Stimulated activated CD8-positive, alpha-beta memory T cell treated with anti-CD3 and anti-CD28 coated beads, Interleukin-12 subunit alpha, Interleukin-12 subunit beta, amount 100 ng/mL, for 24 hours (primary cell): ENCODE measurements around the gene PPIF.

Experiments used
- DNase-seq: peaks from one replicate; pipeline ENCODE4 v3.0.0-alpha.2; 2020; ENCODE audit errors: extremely low read depth

The PPIF gene

DNA sequence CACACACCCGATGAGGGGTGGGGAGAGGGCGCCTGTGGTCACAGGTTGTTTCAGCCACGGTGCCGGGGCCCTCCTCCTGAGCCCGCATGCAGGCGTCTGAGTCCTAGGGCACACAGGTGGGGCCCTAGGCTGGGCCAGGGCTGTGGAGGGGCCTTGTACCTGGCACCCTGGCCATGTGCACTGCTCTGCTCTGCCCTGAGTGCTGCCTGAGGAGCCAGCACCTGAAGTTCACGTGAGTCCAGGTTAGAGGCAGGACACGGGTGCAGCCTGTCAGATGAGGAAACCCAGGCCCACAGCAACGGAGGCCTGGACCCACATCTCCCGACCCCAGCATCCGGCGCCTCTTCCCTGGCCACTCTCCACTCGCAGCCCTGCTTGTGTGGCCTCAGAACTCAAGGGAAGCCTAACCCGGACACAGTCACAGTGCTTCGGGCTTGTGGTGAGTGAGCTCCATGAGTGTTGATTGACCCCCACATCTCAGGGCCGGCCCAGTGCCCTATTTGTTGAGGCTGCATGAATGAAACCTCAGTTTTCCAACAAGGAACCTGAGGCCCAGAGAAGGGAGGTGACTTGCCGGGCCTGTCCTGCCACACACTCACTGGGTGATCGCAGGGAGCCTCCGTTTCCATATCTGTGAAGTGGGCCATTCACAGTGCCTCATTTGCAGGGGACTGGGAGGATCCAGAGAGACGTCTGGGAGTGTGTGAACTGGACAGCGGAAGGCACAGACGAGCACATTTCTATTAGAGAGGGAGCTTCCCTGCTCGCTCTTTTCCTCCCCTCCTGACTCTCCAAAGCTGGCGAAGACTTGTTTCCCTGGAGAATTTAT, 39.6 kb downstream of the PPIF start:
- DNase-seq, result no peak

DNA sequence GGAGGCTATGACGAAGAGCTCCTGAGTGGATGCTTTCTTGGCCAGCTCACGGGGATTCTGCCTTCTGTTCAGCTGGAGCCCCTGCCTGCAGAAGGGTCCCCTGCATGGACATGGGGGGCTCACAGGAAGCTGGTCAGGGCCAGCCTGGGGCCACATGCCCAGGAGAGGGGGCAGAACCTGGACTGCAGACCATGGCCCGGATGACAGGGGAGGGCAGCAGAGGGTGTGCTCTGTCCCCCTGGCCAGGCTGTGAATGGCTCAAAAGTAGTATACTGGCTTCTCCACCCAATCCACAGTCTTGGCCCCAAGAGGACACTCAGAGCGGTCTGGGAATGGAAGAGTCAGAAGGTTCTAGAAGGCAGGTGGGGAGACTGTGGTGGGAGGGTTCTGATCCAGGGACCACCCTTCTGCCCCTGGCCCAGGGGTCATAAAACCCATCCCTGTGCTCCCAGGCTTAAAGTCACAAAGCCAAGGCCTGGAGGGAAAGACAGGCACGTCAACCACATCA, 40.3 kb downstream of the PPIF start:
- DNase-seq, result no peak

DNA sequence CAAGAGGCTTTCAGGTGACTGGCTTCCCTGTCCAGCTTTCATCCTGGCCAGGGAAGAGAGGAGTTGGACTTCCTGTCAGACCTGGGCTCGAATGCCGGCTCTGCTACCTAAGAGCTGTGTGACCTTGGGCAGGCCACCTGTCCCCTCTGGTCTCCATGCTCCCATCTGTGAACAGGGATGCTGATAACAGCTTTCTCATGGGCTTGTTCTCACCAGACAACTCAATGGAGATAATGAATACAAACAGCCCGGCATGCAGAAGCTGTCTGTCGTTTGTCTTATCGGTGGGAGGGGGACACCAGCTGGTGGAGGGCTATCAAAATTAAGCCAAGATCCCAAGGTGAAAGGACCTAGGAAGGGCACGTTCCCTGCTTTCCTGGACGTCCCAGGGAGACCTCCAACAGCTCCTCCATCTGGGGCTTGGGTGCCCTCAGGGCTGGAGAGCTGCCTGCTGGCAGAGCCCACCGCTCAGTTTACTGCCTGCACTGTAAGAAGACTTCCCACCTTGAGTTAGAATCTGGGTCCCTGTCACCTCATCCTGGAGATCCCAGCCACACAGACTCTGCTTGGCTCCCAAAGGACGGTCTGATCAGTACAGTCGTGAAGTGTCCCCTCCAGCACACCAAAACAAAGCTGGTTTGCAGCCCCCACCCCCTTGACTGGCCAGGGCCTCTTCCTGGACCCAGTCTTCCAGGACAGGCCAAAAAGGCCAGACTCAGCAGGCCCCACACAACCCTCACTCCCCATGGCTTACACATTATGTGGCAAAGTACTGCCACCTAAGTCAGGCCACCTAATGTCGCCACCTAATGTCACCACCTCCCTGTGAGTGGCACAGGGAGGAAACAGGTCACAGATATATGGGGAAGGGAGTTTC, 40.9 kb downstream of the PPIF start:
- DNase-seq, result no peak

GRCh38 chr10:79390057-79390456, 42.8 kb downstream of the PPIF start:
- no peak for DNase-seq

GRCh38 chr10:79390551-79391229, 43.4 kb downstream of the PPIF start:
- no peak for DNase-seq

DNA sequence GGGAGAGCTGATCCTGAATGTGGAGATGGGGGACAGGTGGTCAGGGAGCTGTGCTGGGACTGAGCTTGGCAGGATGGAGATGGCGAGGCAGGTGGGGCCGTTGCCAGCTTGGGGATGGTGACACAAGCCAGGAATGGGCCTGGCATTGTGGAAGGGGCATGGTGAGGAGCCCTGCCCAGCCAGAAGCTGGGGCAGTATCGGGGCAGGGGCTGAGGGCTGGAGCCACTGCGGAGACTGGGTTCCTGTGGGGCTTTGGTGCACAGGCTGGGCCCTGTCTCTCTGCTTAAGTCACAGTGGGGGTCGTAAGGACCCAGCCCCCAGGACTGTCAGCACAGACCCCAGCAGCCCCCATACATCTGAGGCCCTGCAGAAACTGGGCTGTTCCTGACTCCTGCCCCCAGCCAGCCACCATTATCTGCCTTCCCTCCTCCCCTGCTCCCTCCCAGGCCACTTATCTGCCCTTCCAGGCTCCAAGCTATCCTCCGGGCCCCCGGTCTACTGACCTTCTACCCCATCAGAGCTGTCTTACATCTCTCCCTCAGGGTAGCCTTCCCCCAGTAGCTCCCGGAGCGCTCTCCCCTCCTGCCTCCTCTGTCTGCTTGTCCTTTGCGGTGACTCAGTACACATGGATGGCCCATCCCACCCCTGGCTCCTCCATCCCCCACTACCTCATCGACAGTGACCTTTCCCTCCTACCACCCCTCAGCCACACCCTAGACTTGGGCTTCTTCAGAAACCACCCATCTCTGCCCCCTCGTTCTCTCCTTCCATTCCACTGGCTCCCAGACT, 44.2 kb downstream of the PPIF start:
- no peak for DNase-seq

- DNase-seq, result no peak
Observed at GRCh38 chr10:79392020-79392398, 44.7 kb downstream of the PPIF start.

DNA sequence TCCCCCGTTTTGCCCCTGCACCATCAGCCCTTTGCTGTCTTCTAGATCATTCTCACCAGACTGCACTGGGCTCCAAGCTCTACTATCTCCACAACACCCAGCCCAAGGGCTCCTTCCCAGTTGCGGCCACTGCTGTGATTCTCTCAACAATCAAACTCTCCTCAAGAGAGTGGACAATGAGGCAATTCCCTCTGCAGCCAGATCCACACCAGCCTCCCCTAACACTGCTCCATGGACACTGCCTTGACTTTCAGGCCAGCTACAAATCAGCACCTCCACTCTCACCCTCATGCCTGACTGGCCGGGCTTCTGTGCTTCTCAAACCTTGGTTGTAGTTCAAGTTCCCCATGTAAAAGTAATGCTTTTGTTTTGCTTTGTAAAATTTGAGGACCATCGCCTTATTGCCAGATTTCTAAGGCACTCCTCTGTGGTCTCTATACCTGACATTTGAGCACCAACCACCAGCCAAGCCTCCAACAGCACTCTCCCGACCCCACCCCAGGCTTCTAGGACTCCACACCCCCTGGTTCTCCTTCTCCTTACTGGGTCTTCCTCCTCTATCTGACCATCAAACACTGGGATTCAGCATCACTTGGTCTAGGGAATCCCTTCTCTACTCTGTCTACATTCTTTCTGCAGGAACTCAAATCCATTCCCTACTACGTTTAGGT, 45.4 kb downstream of the PPIF start:
- no peak for DNase-seq

GRCh38 chr10:79393221-79393923, 46.1 kb downstream of the PPIF start:
- DNase-seq, result no peak

DNA sequence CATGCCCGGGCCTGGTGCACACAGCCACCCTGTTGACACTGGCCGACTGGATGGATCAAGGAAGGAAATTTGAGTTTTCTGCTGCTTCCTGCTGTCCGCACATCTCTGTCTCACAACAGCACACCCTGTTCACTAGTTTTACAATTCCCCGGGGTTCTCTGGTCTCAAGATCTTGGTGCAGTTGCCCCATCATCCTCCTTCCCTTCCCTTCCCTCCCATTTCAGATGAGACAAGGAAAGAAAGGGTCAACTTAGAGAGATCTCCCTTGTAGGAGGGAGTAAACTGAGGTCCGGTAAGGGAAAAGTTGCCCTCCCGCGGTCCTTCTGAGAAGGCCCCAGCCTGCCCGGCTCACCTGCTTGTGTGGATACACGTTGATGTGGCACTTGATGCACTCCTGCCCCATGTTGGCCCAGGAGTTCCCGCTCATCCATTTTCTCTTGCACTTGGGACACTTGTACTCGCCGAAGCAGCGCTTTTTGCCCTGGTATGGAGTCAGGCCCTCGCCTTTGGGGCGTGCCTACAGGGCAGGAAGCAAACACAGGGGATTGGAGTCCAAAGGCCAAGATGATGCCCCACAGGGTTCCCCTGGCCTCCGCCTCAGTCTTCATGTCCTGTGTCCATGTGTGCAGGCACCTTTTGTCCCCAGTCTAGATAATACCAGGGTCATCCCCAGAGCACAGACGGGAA, 46.8 kb downstream of the PPIF start:
- no peak for DNase-seq

GRCh38 chr10:79394664-79395063, 47.4 kb downstream of the PPIF start:
- no peak for DNase-seq

- no peak for DNase-seq
Observed at GRCh38 chr10:79396520-79396919, 49.3 kb downstream of the PPIF start.

- DNase-seq, result no peak
Observed at GRCh38 chr10:79397051-79397450, 49.8 kb downstream of the PPIF start.

DNA sequence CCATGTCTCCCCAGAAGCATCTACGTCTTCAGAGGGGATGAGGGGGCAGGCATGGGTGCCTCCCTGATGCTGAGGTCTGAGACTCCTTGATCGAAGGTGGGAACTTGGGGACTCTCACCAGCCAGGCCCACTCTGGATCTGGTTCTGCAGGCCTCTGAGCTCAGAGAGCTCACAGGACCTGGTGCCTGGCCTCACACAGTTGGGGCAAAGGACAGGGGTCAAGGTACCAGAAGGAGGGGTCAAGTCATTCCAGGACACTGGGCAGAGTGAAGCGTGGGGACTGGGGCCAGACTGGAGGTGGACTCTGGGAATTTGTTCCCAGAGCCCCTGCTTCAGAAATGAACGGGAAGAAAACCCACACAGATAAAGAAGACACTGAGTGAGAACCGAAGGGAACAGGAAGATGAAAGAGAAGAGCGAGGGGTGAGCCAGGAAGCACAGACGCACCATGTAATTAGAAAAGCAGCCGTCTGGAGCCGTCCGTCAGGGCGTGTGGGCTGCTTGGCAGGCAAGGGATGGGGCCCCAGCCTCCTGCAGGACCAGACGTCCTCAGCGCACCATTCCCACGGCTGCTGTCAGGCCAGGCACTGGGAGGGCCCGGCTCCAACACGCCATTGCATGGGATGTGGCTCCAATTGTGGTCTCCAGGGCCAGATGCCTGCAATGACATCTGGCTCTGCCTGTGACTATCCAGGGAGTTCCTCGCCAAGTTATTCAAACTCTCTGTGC, 50.5 kb downstream of the PPIF start:
- DNase-seq, result no peak

DNA sequence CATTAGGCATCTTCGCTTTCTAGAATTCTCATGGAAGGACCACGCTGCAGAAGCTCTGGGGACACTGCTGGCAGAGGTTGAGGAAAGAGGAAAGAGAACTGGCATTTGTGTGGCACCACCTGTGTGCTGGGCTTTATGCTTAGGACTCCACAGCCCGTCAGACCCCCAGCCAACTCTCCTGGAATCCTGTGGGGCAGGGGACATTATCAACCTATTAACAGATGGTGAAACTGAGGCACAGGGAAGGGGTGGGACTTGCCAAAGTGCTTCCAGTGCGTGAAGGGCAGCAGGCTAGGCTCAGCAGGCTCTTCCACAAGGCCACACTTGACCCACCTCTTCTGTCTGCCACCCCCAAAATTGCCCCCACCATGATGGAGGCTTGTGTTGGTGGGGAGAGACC, 51.4 kb downstream of the PPIF start:
- DNase-seq, result no peak

- DNase-seq, result no peak
Observed at GRCh38 chr10:79399223-79399831, 52.1 kb downstream of the PPIF start.

DNA sequence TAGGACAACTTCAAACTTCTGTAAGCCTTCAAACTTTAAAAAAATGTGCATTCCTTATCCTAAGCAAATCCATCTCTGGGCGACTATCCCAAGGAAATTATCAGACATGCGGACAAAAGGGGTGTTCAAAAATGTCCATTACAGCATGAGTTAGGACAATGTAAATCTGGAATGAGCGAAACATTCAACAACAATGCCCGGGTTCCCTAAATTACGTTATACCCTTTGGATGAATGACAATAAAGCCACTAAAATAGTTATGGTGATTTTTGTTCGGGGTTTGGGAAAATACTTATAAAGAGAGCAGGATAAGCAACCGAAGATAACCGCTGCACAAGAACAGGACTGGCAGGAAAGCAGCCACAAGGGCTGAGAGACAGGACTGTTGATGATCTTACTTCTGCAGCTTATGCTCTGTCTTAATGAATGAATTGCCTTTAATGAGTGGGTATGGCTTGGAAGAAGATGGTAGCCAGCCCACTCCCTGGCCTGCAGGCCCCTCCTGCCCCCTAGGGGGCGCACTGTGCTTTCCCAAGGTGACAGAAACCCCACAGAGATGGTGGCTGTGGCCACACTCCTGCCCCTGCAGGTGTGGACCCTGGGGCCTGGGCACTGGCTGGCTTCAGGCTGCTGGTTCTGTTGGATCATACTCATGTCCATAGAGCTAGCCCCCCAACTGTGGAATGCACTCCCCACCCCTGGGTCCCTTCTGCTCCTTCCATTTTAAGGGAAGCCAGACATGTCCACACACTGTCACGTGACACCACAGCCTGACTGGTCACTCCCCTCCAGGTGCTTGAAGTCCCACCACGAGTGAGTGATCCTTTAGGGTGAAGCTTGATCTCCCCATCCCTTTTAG, 53.1 kb downstream of the PPIF start:
- DNase-seq, result peak; percentile 16
